HCT116 (cell line): ENCODE data around the gene TMEM115. TPM values are rescaled to one million over a fixed set of nuclear protein-coding genes. Genes with fewer than 3 reads are reported as not detected.

Experiments
- ATAC-seq: fragments of 200-7000 bp; cut with Tn5 transposase; 2 replicates; pipeline ENCODE4 v1.9.1; 2020; ENCODE audit warnings: mild to moderate bottlenecking, moderate library complexity
- BruUV-seq: library from RNA; stranded (reverse); fragments of 400-500 nt; replicated peaks from 2 replicates; lab custom pipeline; 2021; lab: Mats Ljungman, UMichigan
- CTCF ChIA-PET: fragments of 300-600 bp; sonication (Branson Sonifier 250); formaldehyde crosslinking; loops from one replicate; lab custom pipeline; 2021; ENCODE audit warnings: antibody characterized with exemption; lab: Charles Lee
- POLR2A ChIA-PET: fragments of 300-600, 350-600 bp; sonication (Branson Sonifier 250); formaldehyde crosslinking; loops from one replicate; lab custom pipeline; 2021; ENCODE audit warnings: antibody characterized with exemption; lab: Charles Lee
- RAD21 ChIA-PET, 2 experiments: fragments of 300-600 bp; sonication (Branson Sonifier 250); formaldehyde crosslinking; loops; one replicate each; lab custom pipeline; 2023; ENCODE audit warnings: low total read pairs in 2 of 2; ENCODE audit not compliant: uncharacterized antibody in 2 of 2, unreplicated experiment in 2 of 2, low non-redundant PET in 1 of 2; lab: Charles Lee
- DNase-seq: peaks from one replicate; pipeline ENCODE4 v3.0.0-alpha.2; 2010; ENCODE audit warnings: low read depth, low spot score
- H2AFZ ChIP-seq: fragments of 200-600 bp; shearing (Covaris generic), sonication (generic); 2 replicates; pipeline ENCODE4 v1.6.1; 2017; ENCODE audit warnings: low read depth, mixed run types, mixed read lengths, antibody characterized with exemption, low read length; ENCODE audit not compliant: poor library complexity, severe bottlenecking
- H3K27ac ChIP-seq: 2 replicates; pipeline ENCODE4 v1.5.1; 2012; ENCODE audit warnings: low read depth, low read length
- H3K27me3 ChIP-seq: fragments of 200-600 bp; sonication (generic); 2 replicates; pipeline ENCODE4 v1.6.1; 2016; ENCODE audit warnings: mixed run types, low read length, mixed read lengths; ENCODE audit not compliant: insufficient read depth
- H3K36me3 ChIP-seq, 2 experiments: fragments of 200-500 bp in 1 of 2; fragments of 200-600 bp in 1 of 2; sonication (Bioruptor generic) in 1 of 2; sonication (generic) in 1 of 2; 2 replicates each; pipeline versions ENCODE4 v1.5.1 to v1.6.1; 2014 to 2016; ENCODE audit warnings: low read length in 2 of 2, inconsistent platforms in 1 of 2, mixed read lengths in 1 of 2, mixed run types in 1 of 2; ENCODE audit not compliant: insufficient read depth in 2 of 2, control insufficient read depth in 1 of 2
- H3K4me1 ChIP-seq, 2 experiments: fragments of 200-600 bp in 1 of 2; sonication (generic) in 1 of 2; 2 replicates each; pipeline versions ENCODE4 v1.5.1 to v1.6.1; 2012 to 2017; ENCODE audit warnings: low read length in 2 of 2, inconsistent platforms in 1 of 2, mild to moderate bottlenecking in 1 of 2, mixed read lengths in 1 of 2, mixed run types in 1 of 2, moderate library complexity in 1 of 2; ENCODE audit not compliant: insufficient read depth in 2 of 2, control insufficient read depth in 1 of 2
- H3K4me2 ChIP-seq: fragments of 200-600 bp; sonication (generic); 2 replicates; pipeline ENCODE4 v1.6.1; 2017; ENCODE audit warnings: mixed run types, low read length, mixed read lengths
- H3K4me3 ChIP-seq, 2 experiments: fragments of 200-600 bp in 1 of 2; sonication (generic) in 1 of 2; replicated peaks in 1 of 2; 2 replicates each; pipeline ENCODE4 v1.5.1; 2011 to 2016; ENCODE audit warnings: low read length in 2 of 2, control low read depth in 1 of 2, low read depth in 1 of 2, mild to moderate bottlenecking in 1 of 2, mixed read lengths in 1 of 2, mixed run types in 1 of 2
- H3K79me2 ChIP-seq: fragments of 200-600 bp; sonication (generic); 2 replicates; pipeline ENCODE4 v1.6.1; 2017; ENCODE audit warnings: mild to moderate bottlenecking, mixed run types, low read length, moderate library complexity, mixed read lengths; ENCODE audit not compliant: insufficient read depth
- H3K9ac ChIP-seq: fragments of 200-600 bp; sonication (generic); 2 replicates; pipeline ENCODE4 v1.6.1; 2016; ENCODE audit warnings: low read length, mixed read lengths
- H3K9me2 ChIP-seq: fragments of 200-600 bp; sonication (generic), shearing (Covaris generic); 2 replicates; pipeline ENCODE4 v1.6.1; 2017; ENCODE audit warnings: mixed run types, mild to moderate bottlenecking, moderate library complexity; ENCODE audit not compliant: insufficient read depth
- H3K9me3 ChIP-seq, 2 experiments: fragments of 200-500 bp in 1 of 2; fragments of 200-600 bp in 1 of 2; sonication (Bioruptor generic) in 1 of 2; sonication (generic) in 1 of 2; 2 replicates each; pipeline ENCODE4 v1.6.1; 2014 to 2017; ENCODE audit warnings: low read length in 2 of 2, mixed read lengths in 2 of 2, inconsistent platforms in 1 of 2, low read depth in 1 of 2, mild to moderate bottlenecking in 1 of 2, mixed run types in 1 of 2, moderate library complexity in 1 of 2; ENCODE audit not compliant: control insufficient read depth in 1 of 2, insufficient read depth in 1 of 2
- H4K20me1 ChIP-seq: fragments of 200-600 bp; sonication (generic), shearing (Covaris generic); 2 replicates; pipeline ENCODE4 v1.6.1; 2017; ENCODE audit warnings: mixed run types, mild to moderate bottlenecking, moderate library complexity; ENCODE audit not compliant: insufficient read depth
- CEBPB ChIP-seq: IDR thresholded peaks from 2 replicates; pipeline ENCODE4 v1.6.1; 2012; ENCODE audit warnings: low read depth
- CTCF ChIP-seq, 3 experiments: fragments of 200-600 bp in 1 of 3; sonication (generic) in 1 of 3; IDR thresholded peaks in 2 of 3; conservative IDR thresholded peaks in 1 of 3; 2 replicates each; pipeline ENCODE4 v1.5.1; 2012 to 2017; ENCODE audit warnings: low read depth in 2 of 3, low read length in 2 of 3, antibody characterized with exemption in 1 of 3, borderline replicate concordance in 1 of 3, control low read depth in 1 of 3, mild to moderate bottlenecking in 1 of 3, mixed read lengths in 1 of 3, mixed run types in 1 of 3, moderate library complexity in 1 of 3; ENCODE audit not compliant: insufficient read depth in 1 of 3
- EGR1 ChIP-seq: IDR thresholded peaks from 2 replicates; pipeline ENCODE4 v1.6.1; 2012; ENCODE audit warnings: low read depth
- ELF1 ChIP-seq: IDR thresholded peaks from 2 replicates; pipeline ENCODE4 v1.6.1; 2012; ENCODE audit warnings: low read depth, borderline replicate concordance
- EZH2 ChIP-seq: fragments of 200-600 bp; sonication (generic); IDR thresholded peaks from 2 replicates; pipeline ENCODE4 v1.6.1; 2017; ENCODE audit warnings: antibody characterized with exemption, mixed run types
- MAX ChIP-seq: IDR thresholded peaks from 2 replicates; pipeline ENCODE4 v1.6.1; 2012
- POLR2A ChIP-seq: IDR thresholded peaks from 2 replicates; pipeline ENCODE4 v1.7.0; 2011; ENCODE audit warnings: borderline replicate concordance; ENCODE audit not compliant: insufficient read depth, insufficient read length; ENCODE audit errors: extremely low read depth
- POLR2AphosphoS5 ChIP-seq: IDR thresholded peaks from 2 replicates; pipeline ENCODE4 v1.6.1; 2011; ENCODE audit warnings: mild to moderate bottlenecking, low read depth, low read length, moderate library complexity
- RAD21 ChIP-seq: IDR thresholded peaks from 2 replicates; pipeline ENCODE4 v1.6.1; 2012; ENCODE audit warnings: low read depth, mild to moderate bottlenecking
- SIN3A ChIP-seq: IDR thresholded peaks from 2 replicates; pipeline ENCODE4 v1.6.1; 2012; ENCODE audit warnings: low read depth
- TCF7L2 ChIP-seq: IDR thresholded peaks from 2 replicates; pipeline ENCODE4 v1.7.0; 2011; ENCODE audit warnings: borderline replicate concordance, inconsistent platforms; ENCODE audit not compliant: insufficient read depth, insufficient read length; ENCODE audit errors: extremely low read depth
- YY1 ChIP-seq: IDR thresholded peaks from 2 replicates; pipeline ENCODE4 v1.6.1; 2011; ENCODE audit warnings: low read length, low read depth, moderate library complexity, mild to moderate bottlenecking; ENCODE audit not compliant: insufficient replicate concordance; ENCODE audit errors: extremely low read depth
- ZBTB33 ChIP-seq: IDR thresholded peaks from 2 replicates; pipeline ENCODE4 v1.6.1; 2011; ENCODE audit warnings: mild to moderate bottlenecking, low read length, moderate library complexity; ENCODE audit not compliant: insufficient replicate concordance; ENCODE audit errors: extremely low read depth
- intact Hi-C: fragments of 100-400 bp; cut with micrococcal nuclease; formaldehyde crosslinking; loops from 2 replicates; pipeline ENCODE4 v1.10.0; 2022
- total RNA-seq: library from RNA; stranded (reverse); gene quantifications from one replicate; pipeline ENCODE4 v1.2.1, GENCODE V29; 2021; ENCODE audit not compliant: unreplicated experiment

Gene TMEM115
- total RNA-seq, 1 experiment from 2014 or later = 24.6 TPM

- Histone ChIP-seq H3K9me3 (no peaks in the 10 kb centered on the region), H3K4me2 (no peak overlapping the region), H3K79me2 (no peaks in the 10 kb centered on the region), H2AFZ (no peak overlapping the region), H3K4me3 (no peak overlapping the region), H3K27me3 (no peaks in the 10 kb centered on the region), H4K20me1 (no peaks in the 10 kb centered on the region), H3K9ac (no peak overlapping the region), H3K27ac (no peak overlapping the region), H3K4me1 (no peaks in the 10 kb centered on the region), H3K9me2 (no peaks in the 10 kb centered on the region), H3K36me3 (no peaks in the 10 kb centered on the region)
- ChIA-PET RAD21 (no interaction called here), POLR2A (no interaction called here), CTCF (no interaction called here)
- ATAC-seq (no peak), DNase-seq (no peak)
- TF ChIP-seq POLR2AphosphoS5 (no peak), SIN3A (no peak), CTCF (IDR thresholded peaks at IDR 0.05 in 2 of 3, conservative IDR thresholded peaks at IDR 0.05 in 1 of 3; ENCODE audit: borderline replicate concordance in 1 of 3, insufficient read depth in 1 of 3, low read depth in 2 of 3, low read length in 2 of 3) (no peak), CEBPB (no peak), POLR2A (no peak), MAX (no peak), RAD21 (no peak), EZH2 (no peak)
- BruUV-seq = no TSS peak
- intact Hi-C loops = no loop called here
Measured at GRCh38 chr3:50383750-50384149, 24.4 kb upstream of the TMEM115 start.

- ATAC-seq = no peak
- CTCF ChIA-PET = no interaction called here
- TF ChIP-seq POLR2AphosphoS5 (no peak), SIN3A (no peak), TCF7L2 (no peak), YY1 (no peak), EGR1 (no peak), ZBTB33 (no peak), ELF1 (no peak), RAD21 (no peak), POLR2A (no peak)
Measured at GRCh38 chr3:50382722-50383121, 23.4 kb upstream of the TMEM115 start.

More at GRCh38 chr3:50382722-50383121, 23.4 kb upstream of the TMEM115 start:
- intact Hi-C loops = no loop called here
- Histone ChIP-seq H3K4me1 (no peaks in the 10 kb centered on the region), H3K9me3 (no peaks in the 10 kb centered on the region), H3K27ac (no peak overlapping the region), H3K9ac (no peak overlapping the region), H3K27me3 (no peaks in the 10 kb centered on the region), H3K9me2 (no peaks in the 10 kb centered on the region), H2AFZ (no peak overlapping the region), H3K79me2 (no peaks in the 10 kb centered on the region), H4K20me1 (no peaks in the 10 kb centered on the region), H3K4me3 (no peak overlapping the region), H3K4me2 (no peak overlapping the region), H3K36me3 (no peaks in the 10 kb centered on the region)
- POLR2A ChIA-PET = no interaction called here
- no peak for DNase-seq
- BruUV-seq = no TSS peak
- RAD21 ChIA-PET = no interaction called here
